OCI-LY7 (cell line): ENCODE data around the gene SMAD6. TPM values are rescaled to one million over a fixed set of nuclear protein-coding genes. Genes with fewer than 3 reads are reported as not detected.

Experiments used
- BruUV-seq: library from RNA; stranded (reverse); fragments of 400-500 nt; replicated peaks from 2 replicates; lab custom pipeline; 2021; lab: Mats Ljungman, UMichigan
- CTCF ChIA-PET: fragments of 300-600 bp; sonication (Branson Sonifier 250); formaldehyde crosslinking; loops from one replicate; lab custom pipeline; 2022; ENCODE audit warnings: antibody characterized with exemption; ENCODE audit not compliant: unreplicated experiment; lab: Charles Lee
- POLR2A ChIA-PET: fragments of 300-600 bp; sonication (Branson Sonifier 250); formaldehyde crosslinking; loops from one replicate; lab custom pipeline; 2022; ENCODE audit warnings: antibody characterized with exemption; lab: Charles Lee
- DNase-seq: peaks from one replicate; pipeline ENCODE4 v3.0.0-alpha.2; 2015; ENCODE audit warnings: low spot score
- H2AFZ ChIP-seq: fragments of 200-600 bp; sonication (generic), shearing (Covaris generic); 2 replicates; pipeline ENCODE4 v1.6.1; 2014; ENCODE audit warnings: mild to moderate bottlenecking, antibody characterized with exemption, low read length, moderate library complexity
- H3K27ac ChIP-seq: fragments of 200-600 bp; sonication (generic); 2 replicates; pipeline ENCODE4 v1.5.1; 2014; ENCODE audit warnings: mixed run types, low read depth, mild to moderate bottlenecking, moderate library complexity, low read length, inconsistent platforms; ENCODE audit not compliant: poor library complexity, severe bottlenecking
- H3K36me3 ChIP-seq: fragments of 200-600 bp; sonication (generic); 2 replicates; pipeline ENCODE4 v1.6.1; 2014; ENCODE audit warnings: mild to moderate bottlenecking, antibody characterized with exemption, low read length, moderate library complexity, mixed read lengths; ENCODE audit not compliant: insufficient read depth
- H3K4me1 ChIP-seq: fragments of 200-600 bp; sonication (generic); 2 replicates; pipeline ENCODE4 v1.5.1; 2014; ENCODE audit warnings: mild to moderate bottlenecking, low read length; ENCODE audit not compliant: insufficient read depth, poor library complexity, severe bottlenecking
- H3K4me2 ChIP-seq: fragments of 200-600 bp; sonication (generic); 2 replicates; pipeline ENCODE4 v1.6.1; 2014; ENCODE audit warnings: mild to moderate bottlenecking, low read length
- H3K4me3 ChIP-seq: fragments of 200-600 bp; sonication (generic); 2 replicates; pipeline ENCODE4 v1.5.1; 2014; ENCODE audit warnings: mild to moderate bottlenecking, low read depth, low read length; ENCODE audit not compliant: poor library complexity, severe bottlenecking
- H3K79me2 ChIP-seq: fragments of 200-600 bp; sonication (generic); 2 replicates; pipeline ENCODE4 v1.6.1; 2016; ENCODE audit warnings: low read depth, mild to moderate bottlenecking, low read length, moderate library complexity, mixed read lengths; ENCODE audit not compliant: insufficient read depth
- H3K9me2 ChIP-seq: fragments of 200-600 bp; sonication (generic); 2 replicates; pipeline ENCODE4 v1.6.1; 2016; ENCODE audit warnings: mild to moderate bottlenecking, low read length, mixed read lengths; ENCODE audit not compliant: insufficient read depth
- H3K9me3 ChIP-seq: fragments of 200-600 bp; sonication (generic); 2 replicates; pipeline ENCODE4 v1.6.1; 2014; ENCODE audit warnings: mild to moderate bottlenecking, mixed run types, low read length, mixed read lengths
- H4K20me1 ChIP-seq: fragments of 200-600 bp; sonication (generic); 2 replicates; pipeline ENCODE4 v1.6.1; 2014; ENCODE audit warnings: mild to moderate bottlenecking, antibody characterized with exemption, low read length, moderate library complexity, mixed read lengths; ENCODE audit not compliant: insufficient read depth
- EZH2phosphoT487 ChIP-seq: fragments of 200-600 bp; sonication (generic); IDR thresholded peaks from 2 replicates; pipeline ENCODE4 v1.6.1; 2018; ENCODE audit warnings: low read depth, borderline replicate concordance, mild to moderate bottlenecking, mixed run types, antibody characterized with exemption, low read length, moderate library complexity, mixed read lengths
- intact Hi-C: fragments of 100-400 bp; cut with micrococcal nuclease; formaldehyde crosslinking; loops from one replicate; pipeline ENCODE4 v1.10.0; 2022; ENCODE audit not compliant: unreplicated experiment
- total RNA-seq, 2 experiments: library from RNA; depleted of rRNA in 1 of 2; stranded (reverse); fragments of >200 nt in 1 of 2; shearing (Covaris generic) in 1 of 2; gene quantifications; 2 replicates each; pipeline ENCODE4 v1.2.3, GENCODE V29; 2014 to 2022
- TF ChIP-seq, protein P1 (sequence below): fragments of 200-600 bp; sonication (generic); conservative IDR thresholded peaks from 2 replicates; pipeline ENCODE4 v1.5.1; 2014; ENCODE audit warnings: mild to moderate bottlenecking, antibody characterized with exemption, low read length, moderate library complexity, mixed read lengths

Gene SMAD6
- total RNA-seq, 2 experiments from 2014 or later: 14.6 to 16.1 TPM

- H3K4me2 ChIP-seq: no peak overlapping the region
- ChIA-PET CTCF (no interaction called here), POLR2A (interaction anchor here (0.7 kb wide), 1 partner anchor 90 kb away, joined by 4 read pairs; no protein-coding TSS in a partner anchor)
- H3K36me3 ChIP-seq: no peaks in the 10 kb centered on the region
- intact Hi-C loops: no loop called here
- TF ChIP-seq EZH2phosphoT487: no peak
- TF ChIP-seq, protein P1, sequence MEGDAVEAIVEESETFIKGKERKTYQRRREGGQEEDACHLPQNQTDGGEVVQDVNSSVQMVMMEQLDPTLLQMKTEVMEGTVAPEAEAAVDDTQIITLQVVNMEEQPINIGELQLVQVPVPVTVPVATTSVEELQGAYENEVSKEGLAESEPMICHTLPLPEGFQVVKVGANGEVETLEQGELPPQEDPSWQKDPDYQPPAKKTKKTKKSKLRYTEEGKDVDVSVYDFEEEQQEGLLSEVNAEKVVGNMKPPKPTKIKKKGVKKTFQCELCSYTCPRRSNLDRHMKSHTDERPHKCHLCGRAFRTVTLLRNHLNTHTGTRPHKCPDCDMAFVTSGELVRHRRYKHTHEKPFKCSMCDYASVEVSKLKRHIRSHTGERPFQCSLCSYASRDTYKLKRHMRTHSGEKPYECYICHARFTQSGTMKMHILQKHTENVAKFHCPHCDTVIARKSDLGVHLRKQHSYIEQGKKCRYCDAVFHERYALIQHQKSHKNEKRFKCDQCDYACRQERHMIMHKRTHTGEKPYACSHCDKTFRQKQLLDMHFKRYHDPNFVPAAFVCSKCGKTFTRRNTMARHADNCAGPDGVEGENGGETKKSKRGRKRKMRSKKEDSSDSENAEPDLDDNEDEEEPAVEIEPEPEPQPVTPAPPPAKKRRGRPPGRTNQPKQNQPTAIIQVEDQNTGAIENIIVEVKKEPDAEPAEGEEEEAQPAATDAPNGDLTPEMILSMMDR: no peak
- H3K4me3 ChIP-seq: no peak overlapping the region
- H4K20me1 ChIP-seq: no peaks in the 10 kb centered on the region
- H3K4me1 ChIP-seq: no peaks in the 10 kb centered on the region
- no peak overlapping the region for H3K27ac ChIP-seq
- no peaks in the 10 kb centered on the region for H3K79me2 ChIP-seq
- no peak overlapping the region for H2AFZ ChIP-seq
- BruUV-seq: no TSS peak
- no peaks in the 10 kb centered on the region for H3K9me2 ChIP-seq
- no peaks in the 10 kb centered on the region for H3K9me3 ChIP-seq
- DNase-seq: no peak
Observed at GRCh38 chr15:66737243-66738010, 35.4 kb downstream of the SMAD6 start.

GRCh38 chr15:66738116-66738515 lies 36.1 kb downstream of the SMAD6 start:
- H3K4me3 ChIP-seq: no peak overlapping the region
- no peak overlapping the region for H3K4me2 ChIP-seq
- H3K36me3 ChIP-seq: no peaks in the 10 kb centered on the region
- no peaks in the 10 kb centered on the region for H3K4me1 ChIP-seq
- DNase-seq: no peak
- no peak for TF ChIP-seq EZH2phosphoT487
- TF ChIP-seq, protein P1: no peak
- POLR2A ChIA-PET: no interaction called here
- intact Hi-C loops: no loop called here
- BruUV-seq: no TSS peak
- no peaks in the 10 kb centered on the region for H3K9me2 ChIP-seq
- H3K27ac ChIP-seq: no peak overlapping the region
- no peaks in the 10 kb centered on the region for H4K20me1 ChIP-seq
- no peak overlapping the region for H2AFZ ChIP-seq
- CTCF ChIA-PET: no interaction called here
- H3K79me2 ChIP-seq: no peaks in the 10 kb centered on the region
- H3K9me3 ChIP-seq: no peaks in the 10 kb centered on the region

DNA sequence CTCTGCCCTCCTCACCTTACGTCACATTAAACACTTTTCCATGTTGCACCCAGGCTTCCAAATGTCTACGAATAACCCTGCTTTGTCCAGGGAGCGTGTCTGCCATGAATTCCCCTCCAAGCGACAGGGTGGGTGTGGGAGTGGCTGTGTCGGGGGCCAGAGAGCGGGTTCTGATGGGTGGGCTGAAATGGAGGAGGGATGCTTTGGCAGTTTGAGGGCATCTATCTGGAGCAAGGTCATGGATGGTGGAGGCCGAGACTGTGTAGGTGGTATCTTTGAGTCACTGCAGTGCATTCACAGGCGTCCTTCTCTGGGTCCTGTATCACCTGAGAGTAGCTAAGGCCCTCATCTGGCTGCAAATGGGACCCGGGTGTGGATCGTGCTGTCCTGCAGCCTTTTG lies 36.6 kb downstream of the SMAD6 start:
- Histone ChIP-seq H4K20me1 (no peaks in the 10 kb centered on the region), H3K27ac (no peak overlapping the region), H3K4me2 (no peak overlapping the region), H3K4me1 (no peaks in the 10 kb centered on the region), H3K79me2 (no peaks in the 10 kb centered on the region), H3K36me3 (no peaks in the 10 kb centered on the region), H3K4me3 (no peak overlapping the region), H3K9me3 (no peaks in the 10 kb centered on the region), H3K9me2 (no peaks in the 10 kb centered on the region), H2AFZ (no peak overlapping the region)
- CTCF ChIA-PET: no interaction called here
- intact Hi-C loops: no loop called here
- no peak for DNase-seq
- BruUV-seq: no TSS peak
- POLR2A ChIA-PET: interaction anchor here (0.7 kb wide), 1 partner anchor 31 kb away, joined by 5 read pairs; no protein-coding TSS in a partner anchor
- TF ChIP-seq, protein P1: no peak
- TF ChIP-seq EZH2phosphoT487: no peak
